ENCODE data around the gene SHISAL1.

Gene SHISAL1

GRCh38 chr22:44225091-44225689, 87.6 kb downstream of the SHISAL1 start:
- DNase-seq = no peak

DNA sequence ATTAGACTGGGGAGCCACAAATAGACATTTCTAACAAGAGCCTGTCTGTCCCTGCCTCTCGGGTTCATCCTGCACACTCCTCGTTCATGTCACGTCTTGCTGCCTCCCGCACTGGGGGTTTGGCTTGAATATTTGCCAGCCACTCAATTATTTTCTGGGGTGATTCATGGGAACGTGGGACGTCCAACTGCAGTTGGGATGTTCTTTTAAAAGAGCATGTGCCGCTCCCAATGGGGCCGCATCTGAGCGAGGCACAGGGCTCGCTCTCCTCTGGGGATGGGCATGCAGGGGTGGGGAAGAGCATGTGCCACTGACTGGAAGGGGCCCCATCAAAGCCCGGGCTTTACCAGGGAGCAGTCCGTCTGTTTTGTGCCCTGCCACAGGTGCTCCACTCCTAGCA, 88.6 kb downstream of the SHISAL1 start:
- no peak for DNase-seq

DNA sequence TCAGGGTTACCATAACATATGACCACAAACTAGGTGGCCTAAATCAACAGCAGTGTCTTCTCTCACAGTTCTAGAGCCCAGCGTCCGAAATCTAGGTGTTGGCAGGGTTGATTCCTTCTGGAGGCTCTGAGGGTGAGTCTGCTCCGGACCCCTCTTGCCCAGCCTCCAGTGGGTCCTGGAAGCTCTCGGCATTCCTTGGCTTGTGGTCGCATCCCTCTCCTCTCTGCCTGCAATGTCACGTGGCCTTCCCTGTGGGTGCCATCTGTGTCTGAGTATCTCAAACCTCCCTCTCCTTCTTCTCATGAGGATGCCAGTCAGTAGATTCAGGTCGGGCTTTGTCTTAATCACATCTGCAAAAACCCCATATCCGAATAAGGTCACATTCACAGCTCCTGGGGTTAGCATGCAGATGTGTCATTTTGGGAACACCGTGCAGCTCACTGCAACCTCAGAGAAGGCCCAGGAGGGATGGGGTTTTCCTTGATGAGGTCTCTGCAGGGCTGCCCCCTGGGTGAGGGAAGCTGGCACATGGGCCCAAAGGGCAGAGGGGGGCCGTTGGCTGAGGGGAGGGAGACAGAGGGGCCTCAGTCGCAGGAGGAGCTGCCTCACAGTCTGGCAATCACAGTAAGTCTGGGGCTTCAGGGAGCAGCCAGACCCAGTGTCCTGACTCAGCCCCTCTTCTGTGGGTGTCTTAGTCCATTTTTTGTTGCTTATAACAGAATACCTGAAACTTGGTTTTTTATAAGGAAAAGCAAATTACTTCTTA, 90.9 kb downstream of the SHISAL1 start:
- DNase-seq = no peak

DNA sequence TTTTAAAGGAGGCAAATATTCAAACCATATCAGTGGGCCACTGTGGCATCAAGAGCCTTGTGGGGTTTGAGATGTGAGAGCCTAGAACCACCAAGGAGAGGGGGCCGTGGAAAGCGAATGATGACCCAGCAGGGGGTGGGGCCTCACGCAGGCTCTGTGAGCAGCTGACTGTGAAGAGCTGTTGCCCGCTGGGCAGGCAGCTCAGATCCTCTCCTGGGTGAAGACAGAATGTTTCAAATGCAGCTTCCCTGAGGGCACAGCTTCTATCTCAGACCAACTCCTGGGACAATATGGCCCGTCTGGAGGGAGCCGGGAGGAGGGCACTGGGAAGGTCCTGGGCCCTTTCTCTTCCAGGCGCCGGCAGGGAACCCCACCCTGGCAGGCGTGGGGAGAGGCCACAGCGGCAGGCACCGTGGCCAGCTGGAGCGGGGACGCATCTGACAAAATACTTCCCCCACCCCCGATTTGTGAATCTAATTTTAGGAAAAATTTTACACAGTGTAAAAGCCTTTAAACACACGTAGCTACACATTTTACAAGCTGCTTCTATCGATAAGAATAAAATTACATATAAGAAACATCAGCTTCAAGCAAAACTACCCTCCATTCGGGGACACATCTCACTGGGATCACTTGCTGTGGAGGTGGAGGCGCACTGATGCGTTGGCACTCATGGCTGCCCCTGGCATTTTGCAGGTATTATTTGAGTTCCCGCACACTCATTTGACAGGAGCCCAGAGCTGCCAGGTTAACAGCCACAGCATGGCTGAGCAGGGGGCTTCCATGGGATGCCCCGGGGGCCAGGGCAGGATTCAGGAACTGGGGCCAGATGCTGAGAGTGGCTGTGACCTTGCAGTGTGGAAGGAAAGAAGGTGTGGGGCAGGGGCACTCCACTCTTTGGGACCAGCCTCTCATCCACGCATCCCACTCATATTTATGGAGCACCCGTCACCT, 91.7 kb downstream of the SHISAL1 start:
- no peak for DNase-seq

GRCh38 chr22:44219101-44219870, 93.5 kb downstream of the SHISAL1 start:
- DNase-seq = no peak

DNA sequence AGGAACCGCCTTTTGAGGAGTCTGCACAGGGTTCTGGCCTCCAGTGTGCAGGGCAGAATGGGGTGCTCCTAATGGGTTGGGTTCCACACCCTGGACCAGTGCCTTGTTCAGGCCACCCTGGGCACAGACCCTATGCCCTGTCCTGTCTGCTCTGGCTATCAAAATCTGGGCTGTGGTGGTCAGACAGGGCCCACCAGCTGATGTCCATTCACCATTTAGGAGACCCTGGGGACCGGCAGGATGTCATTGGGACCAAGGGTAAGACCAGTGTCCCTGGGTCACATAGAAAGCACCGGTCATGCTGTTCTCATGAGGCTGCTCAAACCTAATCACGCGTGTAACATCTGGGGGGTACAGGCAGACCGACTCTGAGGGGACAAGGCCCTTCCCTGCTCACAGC, 94.7 kb downstream of the SHISAL1 start:
- no peak for DNase-seq

DNA sequence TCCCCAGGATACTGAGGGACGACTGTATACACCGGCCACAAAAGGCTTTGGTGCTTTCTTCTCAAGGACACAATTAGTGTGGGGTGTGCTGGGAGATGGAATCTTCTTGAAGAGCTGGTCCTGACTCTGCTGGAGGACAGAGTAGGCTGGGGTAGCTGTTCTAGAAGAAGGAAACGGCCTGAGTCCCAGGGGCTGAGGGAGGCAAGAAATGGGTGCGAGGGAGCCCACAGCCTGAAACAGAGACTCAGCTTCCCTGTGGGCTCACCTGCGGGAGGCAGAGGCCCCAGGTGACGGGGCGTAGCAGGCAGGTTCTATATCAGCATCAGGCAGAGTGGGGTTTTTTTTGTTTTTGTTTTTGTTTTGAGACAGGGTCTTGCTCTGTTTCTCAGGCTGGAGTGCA, 95.4 kb downstream of the SHISAL1 start:
- no peak for DNase-seq

DNA sequence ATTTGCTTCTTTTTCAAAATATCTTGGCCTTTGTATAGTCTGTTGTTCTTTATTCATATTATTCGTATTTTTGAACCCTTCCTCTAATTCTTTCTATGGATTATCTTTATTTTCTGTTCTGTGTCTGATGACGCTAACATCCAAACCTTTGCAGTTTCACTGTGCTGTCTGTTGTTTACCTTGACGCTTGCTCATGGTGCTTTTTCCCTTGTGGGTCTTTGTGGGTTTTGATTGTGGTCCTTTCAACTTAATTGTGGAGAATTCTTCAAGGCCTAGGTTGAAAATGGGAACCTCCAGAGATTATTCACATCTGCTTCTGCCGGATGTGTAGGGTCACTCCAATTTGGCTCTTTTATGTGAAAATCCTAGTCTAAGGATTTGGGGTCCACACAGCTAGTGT, 97.5 kb downstream of the SHISAL1 start:
- no peak for DNase-seq

DNA sequence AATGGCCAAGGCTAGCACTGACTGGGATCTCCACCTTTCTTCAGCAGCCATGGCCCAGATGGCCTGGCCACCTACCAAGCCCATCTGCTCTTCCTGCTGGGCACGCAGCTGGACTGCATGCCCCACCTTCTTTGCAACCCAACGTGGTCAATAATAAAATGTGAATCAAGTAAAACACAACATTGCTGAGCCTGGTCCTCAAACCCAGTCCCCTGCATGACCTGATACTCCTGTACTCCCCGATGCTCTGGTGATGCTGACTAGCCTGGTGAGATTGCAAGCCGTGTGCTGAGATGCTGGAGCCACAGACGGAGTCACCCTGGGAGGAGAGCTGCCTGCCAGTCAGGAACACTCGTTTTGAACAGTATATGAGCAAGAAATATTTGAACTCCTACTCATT, 98.0 kb downstream of the SHISAL1 start:
- DNase-seq = no peak

DNA sequence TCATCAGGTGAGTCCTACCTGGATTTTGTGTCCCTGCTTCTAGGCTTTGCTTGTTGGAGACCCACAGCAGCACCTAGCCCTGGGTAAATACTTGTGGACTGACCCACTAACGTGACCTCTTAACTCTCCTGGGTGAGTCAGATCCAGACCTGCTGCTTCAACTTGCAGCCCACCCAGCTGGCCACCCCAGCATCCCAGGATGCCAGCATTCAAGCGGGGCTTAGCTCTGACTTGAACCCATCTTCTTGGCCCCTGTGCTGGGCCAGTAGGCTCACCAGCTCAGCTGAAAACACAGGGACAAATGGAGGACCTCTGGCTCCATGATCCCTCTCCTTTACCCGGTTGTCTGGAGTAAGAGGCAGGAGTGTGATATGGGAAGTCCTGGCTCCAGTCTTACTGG, 98.6 kb downstream of the SHISAL1 start:
- no peak for DNase-seq

DNA sequence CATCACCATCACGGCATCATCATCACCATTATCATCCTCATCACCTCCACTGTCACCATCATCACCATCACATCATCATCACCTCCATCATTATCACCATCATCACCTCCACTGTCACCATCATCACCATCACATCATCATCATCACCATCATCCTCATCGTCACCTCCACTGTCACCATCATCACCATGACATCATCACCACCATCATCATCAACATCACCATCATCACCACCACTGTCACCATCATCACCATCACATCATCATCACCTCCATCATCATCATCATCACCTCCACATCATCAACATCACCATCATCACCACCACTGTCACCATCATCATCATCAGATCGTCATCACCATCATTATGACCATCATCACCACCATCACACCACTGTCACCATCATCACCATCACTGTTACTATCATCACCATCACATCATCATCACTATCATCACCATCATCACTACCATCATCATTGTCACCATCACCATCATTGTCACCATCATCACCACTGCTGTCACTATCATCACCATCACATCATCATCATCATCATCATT, 99.2 kb downstream of the SHISAL1 start:
- DNase-seq = no peak

GRCh38 chr22:44212936-44213335, 99.8 kb downstream of the SHISAL1 start:
- no peak for DNase-seq

DNA sequence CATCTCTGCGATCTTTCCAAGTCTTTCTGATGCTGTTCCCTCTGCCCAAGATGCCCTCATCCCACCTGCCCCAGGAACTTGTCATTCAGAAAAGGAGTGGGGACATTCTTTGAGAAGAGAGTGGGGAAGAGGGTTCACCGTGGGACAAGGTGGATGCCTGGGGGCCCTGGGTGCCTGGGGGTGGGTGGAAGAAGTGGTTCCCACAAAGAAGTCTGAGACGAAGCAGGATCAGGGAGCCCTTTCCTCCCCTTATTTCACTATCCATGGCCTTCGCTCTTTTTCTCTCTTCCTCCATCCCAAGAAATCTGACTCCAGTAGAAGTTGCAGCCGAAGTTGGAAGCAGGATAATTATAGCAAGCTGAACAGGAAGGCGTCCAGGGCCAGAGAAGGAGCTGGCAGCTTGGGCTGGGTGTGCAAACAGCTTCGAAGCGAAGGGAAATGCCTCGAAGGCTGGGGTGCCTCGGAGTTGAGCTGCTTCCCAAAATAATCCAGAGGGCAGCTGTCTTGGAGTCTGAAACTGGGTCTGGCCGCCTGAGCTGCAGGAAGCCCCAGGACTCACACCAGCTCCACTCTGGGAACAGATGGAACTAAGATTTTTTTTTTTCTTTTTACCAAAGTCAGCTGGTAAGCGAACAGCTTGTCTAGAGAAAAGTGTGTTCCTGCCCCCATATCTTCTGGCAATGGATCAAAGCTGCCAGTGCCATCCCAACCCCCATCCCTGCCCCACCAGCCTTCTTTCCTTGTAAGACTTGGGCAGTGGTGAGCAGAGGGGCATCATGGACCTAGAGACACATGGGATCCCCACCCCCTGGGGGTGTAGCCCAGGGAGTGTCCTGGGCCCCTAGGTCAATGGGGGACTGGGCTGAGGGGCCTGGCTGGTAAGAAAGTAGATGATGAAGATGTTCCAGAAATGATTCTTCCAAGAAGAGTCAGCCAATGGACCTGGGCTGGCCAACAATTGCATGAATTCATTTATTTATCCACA, 100.5 kb downstream of the SHISAL1 start:
- no peak for DNase-seq

GRCh38 chr22:44211256-44211945, 101.3 kb downstream of the SHISAL1 start:
- DNase-seq = no peak

DNA sequence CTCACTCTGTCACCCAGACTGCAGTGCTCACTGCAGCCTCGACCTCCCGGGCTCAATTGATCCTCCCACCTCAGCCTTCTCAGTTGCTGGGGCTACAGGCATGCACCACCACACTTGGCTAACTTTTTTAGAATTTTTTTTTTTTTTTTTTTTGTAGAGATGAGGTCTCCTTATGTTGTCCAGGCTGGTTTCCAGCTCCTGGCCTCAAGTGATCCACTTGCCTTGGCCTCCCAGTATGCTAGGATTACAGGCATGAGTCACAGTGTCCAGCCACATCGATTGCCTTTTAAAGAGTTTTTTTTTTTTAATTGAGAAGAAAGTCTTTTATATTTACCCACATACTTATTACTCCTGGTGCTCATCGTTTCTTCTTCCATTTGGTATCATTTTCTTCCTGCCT, 102.0 kb downstream of the SHISAL1 start:
- DNase-seq = no peak

GRCh38 chr22:44209343-44209742, 103.4 kb downstream of the SHISAL1 start:
- no peak for DNase-seq

GRCh38 chr22:44207981-44208317, 104.8 kb downstream of the SHISAL1 start:
- DNase-seq = no peak

DNA sequence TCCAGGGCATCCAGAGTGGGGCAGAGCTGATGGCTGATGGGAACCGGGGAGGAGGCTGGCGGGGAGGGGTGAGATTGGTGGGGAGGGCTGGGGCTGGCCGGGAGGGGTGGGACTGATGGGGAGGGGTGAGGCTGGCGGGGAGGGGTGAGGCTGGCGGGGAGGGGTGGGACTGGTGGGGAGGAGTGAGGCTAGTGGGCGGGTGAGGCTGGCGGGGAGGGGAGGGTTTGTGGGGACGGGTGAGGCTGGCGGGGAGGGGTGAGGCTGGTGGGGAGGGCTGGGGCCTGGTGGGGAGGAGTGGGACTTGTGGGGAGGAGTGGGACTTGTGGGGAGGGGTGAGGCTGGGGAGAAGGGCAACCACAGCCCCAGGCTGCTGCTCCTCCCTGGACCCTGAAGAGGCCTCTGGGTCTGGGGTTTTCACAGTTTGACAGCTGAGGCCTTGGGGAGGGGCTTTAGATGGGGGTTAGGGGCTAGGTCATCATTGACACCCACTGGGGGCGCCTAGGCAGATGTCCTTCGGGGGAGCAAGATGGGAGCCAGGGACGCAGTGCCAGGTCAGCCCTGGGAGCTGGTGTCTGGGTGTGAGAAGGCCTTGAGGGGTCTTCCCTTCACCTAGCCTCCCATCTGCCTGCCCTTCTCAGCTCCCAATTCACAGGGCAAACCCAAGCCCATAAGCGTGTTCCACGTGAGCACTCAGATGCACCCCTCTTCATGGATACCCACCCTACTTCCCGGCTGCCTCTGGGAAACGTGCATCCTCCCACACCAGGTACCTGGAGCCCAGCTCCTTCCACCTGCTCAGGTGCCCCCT, 105.4 kb downstream of the SHISAL1 start:
- no peak for DNase-seq

DNA sequence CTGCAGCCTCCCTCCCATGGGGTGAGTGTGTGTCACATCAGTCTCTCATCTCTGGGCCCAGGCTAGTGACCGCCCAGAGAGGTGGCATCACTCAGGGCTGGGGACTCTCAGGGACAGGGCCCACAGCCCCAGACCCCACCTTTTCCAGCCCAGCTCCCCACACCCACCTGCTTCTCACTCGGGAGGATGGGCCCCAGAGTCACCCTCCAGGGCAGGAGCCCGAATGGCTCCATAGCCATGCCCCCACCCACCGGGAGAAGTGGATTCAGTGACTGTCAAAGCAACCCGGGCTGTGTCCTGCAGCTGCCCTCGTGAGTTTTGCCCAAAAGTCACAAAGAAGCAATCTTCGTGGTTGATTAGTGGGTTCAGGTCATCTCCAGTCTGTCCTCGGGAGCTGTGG, 106.1 kb downstream of the SHISAL1 start:
- DNase-seq = no peak

GRCh38 chr22:44206330-44206645, 106.5 kb downstream of the SHISAL1 start:
- DNase-seq = no peak

Data from CD4-positive, alpha-beta T cell treated with Interleukin-4 for 1 hour (primary cell).